ENCODE data around the gene XG.
"Not testable (repeated sequence)": the region's sequence is repeated elsewhere in the genome, so short reads cannot be mapped to it uniquely, and the experiment has no call there.

The XG gene, protein sequence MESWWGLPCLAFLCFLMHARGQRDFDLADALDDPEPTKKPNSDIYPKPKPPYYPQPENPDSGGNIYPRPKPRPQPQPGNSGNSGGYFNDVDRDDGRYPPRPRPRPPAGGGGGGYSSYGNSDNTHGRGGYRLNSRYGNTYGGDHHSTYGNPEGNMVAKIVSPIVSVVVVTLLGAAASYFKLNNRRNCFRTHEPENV

DNA sequence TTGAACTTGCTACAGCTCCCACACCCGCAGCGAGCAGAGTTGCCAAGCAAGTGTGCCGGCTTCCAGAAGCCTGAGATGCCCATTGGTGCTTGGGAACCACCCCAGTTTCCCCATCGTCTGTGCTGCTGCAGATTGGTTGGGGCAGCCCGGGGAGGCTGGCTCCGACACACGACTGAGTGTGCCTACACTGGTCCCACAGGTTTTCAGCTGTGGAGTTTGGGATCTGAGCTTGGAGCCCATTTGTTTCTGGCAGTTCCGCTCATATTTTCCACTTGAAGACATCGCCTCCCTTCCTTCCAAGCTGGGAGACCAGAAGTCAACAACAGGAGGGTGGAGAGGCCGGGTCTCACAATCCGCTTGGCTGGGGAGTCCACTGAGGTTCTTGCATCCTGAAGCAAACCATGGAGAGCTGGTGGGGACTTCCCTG, at the start of gene XG:
TSS of gene XG (plus strand) at position 167 of the 427 bp plus-strand sequence. CDS start at position 402, 235 bp downstream.
- not testable (repeated sequence) for DNase-seq (ENCODE audit: low read depth in 2 of 2)

GRCh38 chrX:2703991-2704369, 47.9 kb upstream of the XG start:
- no peak for DNase-seq (ENCODE audit: low read depth in 2 of 2)

- no peak for DNase-seq (ENCODE audit: low read depth in 2 of 2)
Observed at GRCh38 chrX:2705046-2705832, 46.6 kb upstream of the XG start.

DNA sequence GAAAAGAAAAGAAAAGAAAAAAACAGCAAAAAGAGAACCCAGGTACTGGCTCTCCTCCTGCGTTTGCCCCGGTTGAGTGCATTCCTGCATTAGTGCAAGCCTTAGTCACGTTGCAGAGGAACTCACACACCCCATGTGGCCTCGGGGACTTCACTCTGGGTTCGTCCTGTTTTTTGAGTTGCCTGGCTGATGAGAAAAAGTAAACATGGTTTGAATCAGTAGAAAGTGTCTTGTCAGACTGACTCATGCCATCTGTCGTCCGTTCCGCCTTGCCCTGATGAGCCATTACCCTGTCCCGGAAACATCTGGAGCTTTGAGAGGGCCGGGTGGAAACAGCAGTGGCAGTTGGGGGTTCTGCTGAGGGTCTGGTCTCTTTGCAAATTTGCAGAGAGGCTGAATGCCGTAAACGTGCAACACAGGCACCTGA, 44.5 kb upstream of the XG start:
- peak; percentile 37 to 41 for DNase-seq (ENCODE audit: low read depth in 2 of 2)

DNA sequence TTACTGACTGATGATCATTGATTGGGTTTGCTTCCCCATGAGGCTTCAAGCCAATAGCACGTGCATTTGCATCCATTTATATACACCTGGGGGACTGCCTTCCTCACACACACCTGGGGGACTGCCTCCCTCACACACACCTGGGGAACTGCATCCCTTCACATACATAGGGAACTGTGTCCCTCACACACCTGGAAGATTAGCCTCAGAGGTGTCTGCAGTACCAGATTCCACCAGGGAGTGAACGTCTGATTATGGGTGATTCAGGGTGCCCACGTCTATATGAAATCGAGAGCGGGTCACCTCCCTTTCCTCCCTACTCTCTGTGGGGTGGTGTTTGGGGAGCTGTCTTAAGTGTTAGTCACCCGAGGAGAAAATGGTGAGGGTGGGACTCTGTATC, 43.8 kb upstream of the XG start:
- no peak for DNase-seq (ENCODE audit: low read depth in 2 of 2)

- DNase-seq (ENCODE audit: low read depth in 2 of 2): no peak
Observed at GRCh38 chrX:2708592-2709188, 43.1 kb upstream of the XG start.

GRCh38 chrX:2709556-2709955, 42.3 kb upstream of the XG start:
- DNase-seq (ENCODE audit: low read depth in 2 of 2): no peak

DNA sequence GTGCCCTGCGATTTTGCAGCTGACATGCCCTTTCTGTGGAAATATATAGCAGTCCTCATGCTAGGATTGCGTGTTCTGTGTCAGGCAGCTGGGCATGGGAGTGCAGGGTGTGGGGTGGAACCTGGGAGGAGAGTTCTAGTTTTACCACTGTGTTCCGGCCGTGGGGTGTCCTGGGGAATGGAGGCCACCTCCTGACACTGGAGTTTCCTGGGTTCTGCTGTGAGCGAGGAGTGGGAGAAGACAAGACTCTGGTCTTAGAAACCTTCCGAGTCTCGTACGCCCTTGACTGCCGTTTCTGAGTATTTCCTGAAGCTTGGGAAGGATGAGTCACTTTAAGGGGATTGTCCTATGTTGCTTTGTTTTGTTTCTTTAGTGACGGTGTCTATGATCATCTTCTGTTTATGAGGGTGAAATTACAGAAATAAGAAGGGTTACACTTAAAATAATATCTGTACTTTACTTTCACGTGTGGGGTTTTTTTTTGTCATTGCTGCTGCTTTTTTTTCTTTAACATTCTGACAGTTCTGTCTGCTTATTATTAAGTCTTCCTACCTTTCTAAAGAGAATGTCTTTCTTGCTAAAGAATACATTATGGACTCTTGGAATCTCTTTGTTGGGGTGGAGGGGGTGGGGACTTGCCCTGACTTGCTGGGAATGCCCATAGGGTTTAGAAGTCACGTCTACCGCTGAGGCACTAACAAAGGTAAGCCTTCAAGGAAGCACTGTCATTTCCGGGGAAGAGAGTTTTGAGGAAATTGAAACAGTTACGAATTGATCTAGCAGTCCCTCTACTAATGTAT, 41.6 kb upstream of the XG start:
- DNase-seq (ENCODE audit: low read depth in 2 of 2): peak in 1 of 2 experiments; percentile 47

GRCh38 chrX:2711441-2711840, 40.4 kb upstream of the XG start:
- DNase-seq (ENCODE audit: low read depth in 2 of 2): no peak

- no peak for DNase-seq (ENCODE audit: low read depth in 2 of 2)
Observed at GRCh38 chrX:2712428-2712827, 39.4 kb upstream of the XG start.

GRCh38 chrX:2712890-2713840, 38.7 kb upstream of the XG start:
- no peak for DNase-seq (ENCODE audit: low read depth in 2 of 2)

DNA sequence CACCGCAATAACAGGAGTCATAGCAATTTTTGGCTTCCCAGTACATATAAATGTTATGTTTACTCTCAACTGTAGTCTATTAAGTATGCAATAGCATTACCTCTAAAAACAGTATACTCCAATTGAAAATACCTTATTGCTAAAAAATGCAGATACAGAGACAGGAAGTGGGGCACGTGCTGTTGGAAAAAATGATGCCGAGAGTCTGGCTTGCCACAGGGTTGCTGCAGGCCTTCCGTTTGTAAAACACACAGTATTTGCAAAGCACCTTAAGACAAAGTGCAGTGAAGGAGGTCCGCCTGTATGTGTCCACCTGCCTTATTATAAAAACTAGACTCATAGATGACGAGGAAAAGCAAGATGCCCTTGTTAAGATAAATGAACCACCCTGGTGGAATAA, 37.3 kb upstream of the XG start:
- DNase-seq (ENCODE audit: low read depth in 2 of 2): no peak

- DNase-seq (ENCODE audit: low read depth in 2 of 2): no peak
Observed at GRCh38 chrX:2715066-2715600, 36.7 kb upstream of the XG start.

DNA sequence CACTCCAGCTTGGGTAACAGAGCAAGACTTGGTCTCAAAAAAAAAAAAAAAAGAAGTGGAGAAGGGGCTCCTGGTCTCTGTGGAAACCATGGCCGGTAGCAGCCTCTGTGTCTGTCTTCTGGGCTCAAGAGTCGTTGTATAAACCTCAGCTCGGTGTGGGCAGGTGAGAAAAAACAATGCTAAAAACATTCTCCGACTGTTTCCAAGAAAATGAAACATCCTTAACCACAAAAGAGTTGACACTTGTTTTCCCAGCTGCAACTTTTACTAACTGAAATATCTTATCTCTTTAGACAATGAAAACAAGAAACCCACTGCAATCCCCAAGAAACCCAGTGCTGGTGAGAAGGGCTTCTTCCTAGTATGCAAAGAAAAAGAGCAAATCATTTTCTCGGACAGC, 34.5 kb upstream of the XG start:
- no peak for DNase-seq (ENCODE audit: low read depth in 2 of 2)

- DNase-seq (ENCODE audit: low read depth in 2 of 2): no peak
Observed at GRCh38 chrX:2718821-2719220, 33.0 kb upstream of the XG start.

DNA sequence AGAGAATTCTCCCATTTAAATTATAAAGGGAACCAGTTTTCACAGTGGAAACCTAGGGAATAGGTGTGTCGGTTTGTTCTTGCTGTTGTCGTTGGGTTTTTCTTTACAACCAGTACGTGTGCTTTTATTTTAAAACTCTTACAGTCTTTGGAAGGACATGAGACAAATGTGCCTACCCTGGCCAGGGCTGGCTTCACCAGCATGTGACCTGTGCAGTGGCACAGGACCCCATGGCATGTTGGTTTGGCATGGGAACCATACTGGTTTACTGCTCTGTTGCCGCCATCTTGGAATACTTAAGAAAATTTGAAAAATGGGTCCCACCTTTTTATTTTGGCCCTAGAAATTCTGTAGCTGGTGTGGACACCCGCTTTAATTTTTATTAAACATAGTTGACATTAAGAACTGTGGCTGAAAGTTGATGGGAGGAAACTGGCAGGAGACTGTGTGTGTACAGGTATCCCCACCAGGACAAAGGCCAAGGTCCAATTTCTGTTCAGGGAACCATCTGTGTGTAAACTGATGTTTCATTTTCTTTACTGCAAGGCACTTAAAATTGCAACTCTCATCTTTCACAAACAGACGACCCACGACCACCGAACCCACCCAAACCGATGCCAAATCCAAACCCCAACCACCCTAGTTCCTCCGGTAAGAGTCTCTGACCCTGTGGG, 31.9 kb upstream of the XG start:
- DNase-seq (ENCODE audit: low read depth in 2 of 2): no peak

DNA sequence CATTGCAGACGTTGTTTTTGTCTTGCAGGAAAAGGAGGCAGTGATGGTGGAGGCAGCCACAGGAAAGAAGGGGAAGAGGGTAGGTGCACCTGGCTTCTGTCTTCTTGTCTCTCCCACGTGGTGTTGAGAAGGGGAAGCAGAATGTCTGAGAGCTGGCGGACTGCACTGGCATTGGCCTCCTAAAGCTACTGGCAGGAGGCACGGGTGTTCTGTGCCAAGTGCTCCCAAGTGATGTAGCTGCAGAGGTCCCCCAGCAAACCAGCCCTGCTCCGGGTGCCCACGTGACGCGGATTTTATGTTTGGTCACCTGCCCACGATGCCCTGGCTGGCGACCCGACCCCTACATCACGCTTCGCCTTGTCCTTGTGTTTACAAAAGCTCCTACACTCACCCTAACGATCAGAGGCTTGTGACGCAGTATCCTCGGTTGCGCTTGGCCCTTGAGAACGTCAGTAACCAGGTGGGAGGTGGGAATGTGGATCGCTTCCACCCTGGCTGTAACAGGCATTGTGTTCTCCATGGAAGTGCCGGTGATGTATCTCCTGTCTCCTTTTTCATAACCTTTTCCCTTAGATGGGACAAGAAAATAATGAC, 28.5 kb upstream of the XG start:
- no peak for DNase-seq (ENCODE audit: low read depth in 2 of 2)

DNA sequence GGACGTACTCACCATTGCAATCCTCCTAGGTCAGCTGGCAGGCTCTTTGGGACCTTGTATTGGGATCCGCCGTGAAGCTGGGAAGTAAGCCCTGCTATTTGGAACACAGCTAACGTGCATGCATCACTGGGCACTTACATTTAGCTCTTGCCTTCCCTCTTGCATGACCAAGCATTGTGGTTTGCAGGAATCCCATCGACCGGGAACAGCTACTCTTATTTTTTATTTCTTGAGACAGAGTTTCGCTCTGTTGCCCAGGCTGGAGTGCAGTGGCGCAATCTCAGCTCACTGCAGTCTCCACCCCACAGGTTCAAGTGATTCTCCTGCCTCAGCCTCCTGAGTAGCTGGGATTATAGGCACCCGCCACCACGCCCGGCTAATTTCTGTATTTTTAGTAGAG, 24.6 kb upstream of the XG start:
- not testable (repeated sequence) for DNase-seq (ENCODE audit: low read depth in 2 of 2)

DNA sequence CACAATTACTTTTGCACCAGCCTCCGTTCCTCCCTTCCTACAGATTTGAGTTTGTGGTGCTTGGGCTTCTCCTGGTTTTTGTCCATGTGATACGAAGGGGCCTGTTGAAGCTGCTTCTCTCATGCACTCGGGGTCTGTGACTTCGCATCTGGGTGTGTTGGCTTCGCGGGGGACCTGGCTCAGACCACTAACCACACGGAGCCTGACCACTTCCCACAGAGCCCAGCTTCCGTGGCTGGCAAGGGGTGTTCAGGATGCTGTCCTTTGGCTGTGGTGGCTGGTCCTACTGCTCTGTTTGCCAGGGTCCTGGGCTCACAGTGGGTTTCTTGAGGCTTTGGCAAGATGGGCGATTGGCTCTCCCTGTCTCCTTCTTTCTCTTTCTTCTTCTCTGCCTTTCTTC, 19.8 kb upstream of the XG start:
- DNase-seq (ENCODE audit: low read depth in 2 of 2): no peak

GRCh38 chrX:2732649-2733048, 19.2 kb upstream of the XG start:
- DNase-seq (ENCODE audit: low read depth in 2 of 2): no peak
